Measurements from ENCODE around the gene FMO2.
A peak's percentile ranks its signal among the peaks of the same experiment; 100 is the strongest.

FMO2 gene

DNA sequence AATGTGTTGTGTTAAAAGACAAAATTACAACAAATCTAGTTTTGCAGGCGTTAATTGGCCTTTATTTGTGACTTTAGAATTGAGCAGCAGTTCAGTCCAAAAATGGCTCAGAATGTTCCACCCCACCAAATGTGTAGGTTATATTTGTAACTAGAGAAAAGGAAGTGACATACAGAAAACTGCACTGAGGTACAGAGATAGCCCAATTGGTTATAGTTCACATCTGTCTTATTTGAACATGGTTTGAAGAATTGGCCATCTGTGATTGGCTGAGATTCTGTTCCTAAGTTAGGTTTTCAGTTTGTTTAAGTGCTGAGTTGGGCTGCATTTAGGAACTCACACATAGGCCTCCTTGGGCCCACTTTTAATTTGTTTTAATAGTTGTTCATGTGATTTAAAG lies 12.0 kb upstream of the FMO2 start:
- DNase-seq, result no peak

DNA sequence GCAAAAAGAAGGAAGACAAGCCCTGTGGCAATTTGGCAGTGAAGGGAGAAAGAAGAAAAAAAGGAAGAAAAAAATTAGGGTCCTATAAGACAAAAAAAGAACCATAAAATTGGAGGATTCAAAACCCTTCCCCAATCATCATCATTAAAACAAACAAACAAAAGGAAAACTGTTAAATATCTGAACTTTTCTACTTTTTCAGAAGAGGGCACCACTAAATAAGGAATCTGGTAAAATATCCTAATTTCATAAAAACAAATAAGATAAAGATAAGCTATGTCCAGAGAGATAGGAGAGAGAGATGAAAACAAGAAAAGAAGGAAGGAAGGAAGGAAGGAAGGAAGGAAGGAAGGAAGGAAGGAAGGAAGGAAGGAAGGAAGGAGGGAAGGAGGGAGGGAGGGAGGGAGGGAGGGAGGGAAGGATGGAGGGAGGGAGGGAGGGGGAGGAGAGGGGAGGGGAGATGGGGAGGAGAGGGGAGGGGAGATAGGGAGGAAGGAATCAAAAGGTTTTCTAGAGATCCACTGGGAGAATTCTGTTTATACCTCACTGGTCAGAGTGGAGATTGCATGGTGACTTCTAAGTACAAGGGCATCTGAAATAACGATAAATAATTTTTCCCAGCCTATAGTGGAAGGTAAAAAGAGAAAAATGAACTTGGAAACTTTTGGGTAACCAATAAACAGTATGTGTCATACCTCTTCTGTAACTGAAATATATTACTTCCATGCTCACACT lies 10.4 kb upstream of the FMO2 start:
- no peak for DNase-seq

DNA sequence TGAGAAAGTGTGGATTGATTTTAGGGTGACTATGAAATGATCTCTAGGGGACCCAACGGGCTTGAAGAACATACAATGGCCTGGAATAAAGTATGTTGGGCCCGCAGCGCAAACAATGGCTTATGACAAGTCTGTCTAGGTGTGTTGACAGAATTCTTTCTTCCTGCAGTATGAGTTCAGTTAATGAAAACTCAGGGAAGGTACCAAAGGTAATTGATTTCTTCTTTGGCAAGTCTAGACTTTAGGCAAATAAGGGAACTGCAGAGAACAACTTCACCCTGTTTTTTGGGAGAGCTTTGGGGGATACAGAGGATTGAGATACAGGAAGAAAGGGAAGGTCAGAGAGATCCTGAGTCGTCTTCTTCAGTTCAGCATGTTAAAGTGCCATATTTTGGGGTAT lies 7.8 kb upstream of the FMO2 start:
- DNase-seq, result no peak

DNA sequence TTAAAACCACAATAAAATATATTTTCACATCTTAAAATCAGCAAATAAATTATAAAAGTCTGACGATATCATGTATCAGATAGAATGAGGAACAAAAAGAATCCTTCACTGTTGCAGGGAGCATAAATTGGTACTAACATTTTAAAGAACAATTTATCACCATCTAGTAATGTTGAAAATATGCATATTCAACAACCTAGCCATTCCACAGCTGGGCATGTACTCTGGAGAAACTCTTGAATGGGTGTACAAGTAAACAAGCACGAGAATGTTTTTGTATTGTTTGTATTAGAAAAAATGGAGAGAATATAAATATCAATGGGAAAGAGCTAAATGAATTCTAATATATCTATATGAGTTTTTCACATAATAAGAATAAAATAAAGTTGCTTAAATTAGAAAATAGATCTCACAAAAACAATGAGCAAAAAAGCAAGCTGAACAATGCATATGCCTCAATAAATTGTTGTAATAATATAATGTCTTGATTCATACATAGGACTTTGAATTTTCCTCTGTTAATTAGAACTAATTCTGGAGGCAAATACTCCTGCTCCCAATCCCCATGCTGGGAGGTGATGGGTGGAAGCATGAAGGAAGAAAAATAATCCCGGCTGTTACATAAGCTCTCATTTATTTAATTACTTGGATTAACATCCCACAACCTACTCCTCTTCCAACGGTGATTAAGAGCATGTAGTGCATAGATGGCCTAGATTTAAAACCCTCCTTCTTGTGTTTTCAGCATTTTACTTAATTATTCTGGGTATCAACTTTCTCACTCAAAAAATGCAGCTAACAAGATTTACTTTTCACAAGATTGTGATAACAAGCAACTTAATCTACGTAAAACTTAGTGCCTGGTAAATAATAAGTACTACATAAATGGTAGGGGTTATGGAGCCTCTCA lies 5.5 kb upstream of the FMO2 start:
- DNase-seq, result no peak

DNA sequence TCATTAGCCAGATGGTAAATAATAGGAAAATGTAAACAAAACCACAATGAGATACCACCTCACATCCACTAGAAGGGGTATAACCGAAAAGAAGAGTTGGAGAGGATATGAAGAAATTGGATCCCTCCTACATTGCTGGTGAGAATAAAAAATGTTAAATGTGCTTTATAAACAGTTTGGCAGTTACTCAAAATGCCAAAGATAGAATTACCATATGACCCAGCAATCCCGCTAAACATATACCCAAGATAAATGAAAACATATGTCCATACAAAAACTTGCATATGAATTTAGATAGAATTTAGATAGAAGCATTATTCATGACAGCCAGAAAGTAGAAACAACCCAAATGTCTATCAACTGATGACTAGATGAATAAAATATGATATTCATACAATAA lies 4.4 kb upstream of the FMO2 start:
- DNase-seq, result no peak

DNA sequence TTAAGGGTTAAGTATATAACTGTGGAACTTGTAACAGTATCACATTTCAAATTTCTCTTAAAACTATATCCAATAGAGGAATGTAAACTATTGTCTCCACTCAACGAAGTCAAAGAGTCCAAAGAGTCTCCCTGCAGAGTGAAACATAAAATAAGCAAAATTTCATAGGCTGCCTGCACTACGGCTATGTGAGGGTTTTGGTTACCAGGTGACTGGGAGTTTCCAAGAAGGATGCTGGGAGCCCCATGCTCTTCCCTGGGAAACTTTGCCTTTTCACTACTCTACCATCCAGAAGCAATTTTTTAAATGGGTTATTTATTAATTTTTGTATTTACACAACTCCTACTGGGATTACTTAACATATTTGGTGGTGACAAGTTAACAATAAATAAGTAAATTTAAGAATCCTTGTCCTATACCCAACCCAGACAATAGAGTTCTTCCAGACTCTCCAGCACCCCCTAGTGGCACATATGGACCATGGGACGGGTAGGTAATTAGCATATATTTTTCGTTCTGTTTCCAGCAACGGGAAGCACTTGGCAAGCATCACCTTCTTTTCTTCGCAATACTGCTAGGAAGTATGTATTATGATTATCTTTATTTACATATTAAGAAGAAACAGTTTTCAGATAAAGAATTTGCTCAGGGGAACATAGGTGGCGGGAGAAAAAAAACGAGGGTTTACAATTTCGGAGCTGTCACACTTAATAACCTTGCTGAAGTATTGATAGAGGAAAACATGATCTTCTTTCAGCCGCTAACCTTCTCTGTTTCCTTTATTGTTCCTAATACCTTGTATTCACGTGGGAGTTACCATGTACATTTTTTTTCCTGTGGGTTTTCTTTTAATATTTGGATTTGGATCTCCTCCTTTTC lies 3.5 kb downstream of the FMO2 start:
- peak in 10 of 56 donors; percentile 0 to 24 (median 3) for DNase-seq

DNA sequence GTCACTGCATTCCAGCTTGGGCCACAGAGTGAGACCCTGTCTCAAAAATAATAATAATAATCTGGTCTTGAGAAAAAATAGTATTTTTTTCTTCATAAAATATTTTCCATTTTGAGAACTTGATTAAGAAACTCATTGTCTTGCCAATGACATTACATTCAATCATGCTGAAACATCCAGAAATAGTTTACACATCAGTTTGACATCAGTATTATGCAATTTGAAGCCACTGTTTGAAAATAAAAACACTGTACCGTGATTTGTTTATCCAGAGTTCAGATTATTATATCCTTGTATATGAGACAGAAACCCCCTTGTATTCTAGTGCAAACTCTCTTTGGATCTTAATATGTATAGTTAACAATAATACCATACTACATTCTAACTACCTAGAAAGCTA lies 6.9 kb downstream of the FMO2 start:
- DNase-seq, result no peak

DNA sequence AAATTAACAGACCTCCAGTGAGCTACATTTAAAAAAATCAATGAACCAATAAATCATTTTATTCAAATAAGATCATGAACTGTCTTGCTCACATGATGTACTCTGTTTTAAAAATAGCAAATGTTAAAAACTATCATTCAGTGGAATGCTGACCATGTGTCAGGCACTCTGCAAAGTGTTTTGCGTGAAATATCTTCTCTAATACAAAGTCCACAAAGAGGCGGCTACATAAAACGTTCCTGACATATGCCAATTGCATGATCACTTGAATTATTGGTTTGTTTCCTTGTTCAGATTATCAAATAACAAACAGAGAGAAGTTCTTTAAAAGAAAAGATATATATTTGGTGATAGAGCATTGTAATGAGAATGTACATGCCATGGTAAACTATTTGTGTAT lies 10.7 kb downstream of the FMO2 start:
- no peak for DNase-seq

DNA sequence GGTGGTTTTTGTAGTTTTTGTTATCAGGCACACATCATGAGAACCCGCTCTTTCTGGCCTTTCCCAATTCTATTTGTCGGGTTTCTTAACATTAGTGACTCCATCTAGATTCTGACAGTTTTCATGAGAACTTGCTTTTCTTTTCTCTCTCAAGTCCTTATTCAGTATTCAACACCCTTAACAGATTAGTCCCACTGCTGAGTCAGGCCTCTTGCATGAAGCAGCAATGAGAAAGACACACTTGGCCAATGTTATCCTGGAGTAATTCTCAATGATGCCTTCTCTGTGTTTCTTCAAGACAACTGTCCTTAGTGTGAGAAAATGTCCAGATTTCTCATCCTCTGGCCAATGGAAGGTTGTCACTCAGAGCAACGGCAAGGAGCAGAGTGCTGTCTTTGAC lies 11.3 kb downstream of the FMO2 start:
- DNase-seq, result no peak

DNA sequence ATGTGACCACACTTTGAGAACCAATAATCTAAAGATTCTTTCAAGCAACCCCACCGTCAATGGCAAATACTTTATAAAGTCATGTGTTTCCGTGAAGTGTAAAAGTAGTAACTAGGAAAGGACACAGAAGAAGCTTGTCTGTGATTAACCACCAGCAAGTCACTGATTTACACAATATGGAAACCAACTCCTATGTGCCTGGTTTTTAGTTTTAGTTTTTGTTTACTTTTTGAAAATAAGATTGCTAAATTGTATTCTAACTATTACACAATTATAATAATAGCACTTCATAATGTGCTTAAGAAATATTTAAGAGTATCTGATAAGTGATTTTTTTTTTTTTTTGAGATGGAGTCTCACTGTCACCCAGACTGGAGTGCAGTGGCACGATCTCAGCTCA lies 13.0 kb downstream of the FMO2 start:
- DNase-seq, result no peak

DNA sequence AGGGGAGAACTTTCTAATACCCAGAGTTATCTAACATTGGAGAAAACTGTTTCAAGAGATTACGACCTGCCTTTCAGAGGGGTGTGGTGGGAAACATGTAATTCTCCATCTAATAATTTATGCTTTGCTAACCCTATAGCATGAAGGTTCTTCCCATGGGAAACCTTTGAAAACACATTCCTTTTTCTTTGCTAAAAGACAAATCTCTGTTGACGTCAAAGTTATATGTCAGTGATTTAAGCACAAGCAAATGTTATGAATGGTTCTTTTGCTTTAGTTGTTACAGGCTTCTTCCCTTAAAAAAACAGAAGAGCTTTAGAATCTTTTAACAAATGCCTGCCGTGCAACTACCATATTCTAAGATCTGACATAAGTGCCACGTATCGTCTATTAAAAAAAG lies 19.2 kb downstream of the FMO2 start:
- DNase-seq, result no peak

DNA sequence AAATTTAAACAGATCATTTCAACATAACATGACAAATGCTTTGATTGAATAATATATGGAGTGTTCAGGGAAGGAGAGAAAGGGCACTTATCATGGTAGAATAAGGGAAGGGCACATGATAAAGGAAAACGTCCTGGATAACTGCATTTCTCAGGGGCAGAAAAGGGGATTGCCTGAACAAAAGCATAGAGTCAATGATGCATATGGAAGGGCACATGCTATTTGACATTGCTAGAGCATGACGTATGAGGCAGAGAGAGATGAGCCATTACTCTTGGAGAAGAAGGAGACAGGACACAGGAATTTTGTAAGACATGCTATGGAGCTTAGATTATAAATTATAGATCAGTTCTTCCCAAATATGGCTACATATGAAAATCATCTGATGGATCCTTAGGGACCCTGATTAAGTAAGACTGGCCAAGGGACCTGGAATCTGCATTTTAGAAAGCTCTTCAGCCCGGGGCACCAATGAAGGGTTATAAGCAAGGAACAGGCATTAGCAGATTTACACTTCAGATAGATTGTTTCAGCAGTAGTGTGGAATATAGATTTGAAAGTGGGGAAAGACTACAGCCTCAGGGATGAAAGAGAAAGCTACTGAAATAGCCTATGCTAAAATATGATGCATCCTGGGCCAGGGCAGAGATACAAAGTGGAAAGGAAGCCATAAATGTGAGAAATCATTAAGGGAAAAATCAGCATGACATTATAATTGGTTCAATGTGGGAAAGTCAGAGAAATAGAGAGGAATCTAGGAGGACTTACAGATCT lies 21.3 kb downstream of the FMO2 start:
- no peak for DNase-seq

DNA sequence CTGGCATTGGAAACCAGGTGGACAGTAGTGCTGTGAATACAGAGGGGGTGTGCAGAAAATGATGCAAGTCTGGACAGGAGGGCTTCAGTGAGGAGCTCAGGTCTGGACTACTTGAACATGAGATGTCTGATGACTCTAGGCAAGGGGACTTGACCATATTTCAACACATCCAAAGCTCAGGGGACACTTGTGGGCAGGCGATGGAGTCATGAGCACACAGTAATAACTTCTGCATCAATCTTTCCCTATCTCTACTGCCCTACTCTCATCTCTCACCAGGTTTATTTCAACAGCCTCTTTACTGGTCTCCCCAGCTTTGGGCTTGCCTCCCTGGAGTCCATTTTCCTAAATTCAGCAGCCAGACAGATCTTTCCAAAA lies 21.9 kb downstream of the FMO2 start:
- no peak for DNase-seq

DNA sequence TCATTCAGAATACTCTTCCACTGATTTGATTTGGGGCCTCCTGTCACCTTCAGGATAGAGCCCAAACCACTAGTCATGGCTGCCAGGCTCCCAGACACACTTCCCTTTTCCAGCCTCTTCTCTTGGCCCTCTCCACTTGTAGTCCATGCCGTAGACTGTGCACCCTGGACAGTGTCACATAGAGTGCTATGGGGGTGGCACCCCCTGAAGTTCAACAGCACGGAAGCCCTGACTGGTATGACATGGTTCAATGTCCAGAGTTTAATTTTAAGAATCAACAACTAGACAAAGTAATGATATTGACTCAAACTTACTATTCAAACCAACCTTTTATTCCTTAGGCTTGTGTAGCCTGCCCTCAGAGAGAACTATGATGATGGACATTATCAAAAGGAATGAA lies 22.3 kb downstream of the FMO2 start:
- DNase-seq, result no peak

DNA sequence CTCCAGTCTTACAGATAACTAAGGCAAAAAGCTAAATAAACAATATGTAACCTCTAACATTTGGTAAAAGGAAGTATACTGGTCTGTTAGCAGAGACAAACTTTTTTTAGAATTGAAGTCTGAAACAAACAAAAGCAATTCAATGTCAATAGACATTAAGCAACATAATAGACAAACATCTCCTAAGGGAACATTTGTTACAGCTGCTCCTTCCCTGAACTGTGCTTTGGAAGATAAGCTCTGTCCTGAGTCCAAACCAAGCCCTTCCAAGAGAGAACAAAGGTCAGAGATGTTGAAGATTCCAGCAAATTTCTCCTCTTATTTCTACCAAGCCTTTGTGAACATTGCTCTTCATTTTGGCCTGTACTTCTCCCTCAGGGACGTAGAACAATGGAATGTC lies 25.3 kb downstream of the FMO2 start:
- no peak for DNase-seq

DNA sequence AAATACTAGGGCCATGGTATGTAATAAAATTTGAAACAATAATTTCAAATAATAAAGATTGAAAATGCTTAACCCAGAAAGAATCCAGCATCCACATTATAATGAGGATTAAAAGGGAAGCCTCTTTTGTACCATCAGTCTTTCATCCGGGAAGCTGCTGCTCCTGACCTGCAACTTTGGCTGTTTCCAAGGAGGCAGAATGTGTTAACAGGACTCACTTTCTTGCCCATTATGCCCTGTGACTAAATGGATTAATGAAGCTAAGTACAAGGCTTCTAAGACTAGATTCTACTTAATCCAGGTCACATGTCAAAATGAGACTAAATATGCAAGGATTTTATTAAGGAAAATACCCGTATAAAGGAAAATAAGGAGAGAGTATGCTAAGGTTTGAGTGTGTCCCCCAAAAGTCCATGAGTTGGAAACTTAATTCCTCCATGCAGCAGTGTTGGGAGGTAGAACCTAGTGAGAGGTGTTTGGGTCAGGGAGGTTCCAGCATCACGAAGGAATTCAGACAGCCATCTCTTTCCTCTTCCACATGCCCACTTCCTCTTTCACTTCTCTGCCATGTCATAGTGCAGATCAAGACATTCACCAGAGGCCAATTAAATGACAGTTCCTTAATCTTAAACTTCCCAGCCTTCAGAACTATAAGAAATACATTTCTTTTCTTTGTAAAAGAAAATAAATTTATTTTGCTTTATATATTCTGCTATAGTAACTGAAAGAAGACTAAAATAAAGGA lies 27.7 kb downstream of the FMO2 start:
- no peak for DNase-seq

DNA sequence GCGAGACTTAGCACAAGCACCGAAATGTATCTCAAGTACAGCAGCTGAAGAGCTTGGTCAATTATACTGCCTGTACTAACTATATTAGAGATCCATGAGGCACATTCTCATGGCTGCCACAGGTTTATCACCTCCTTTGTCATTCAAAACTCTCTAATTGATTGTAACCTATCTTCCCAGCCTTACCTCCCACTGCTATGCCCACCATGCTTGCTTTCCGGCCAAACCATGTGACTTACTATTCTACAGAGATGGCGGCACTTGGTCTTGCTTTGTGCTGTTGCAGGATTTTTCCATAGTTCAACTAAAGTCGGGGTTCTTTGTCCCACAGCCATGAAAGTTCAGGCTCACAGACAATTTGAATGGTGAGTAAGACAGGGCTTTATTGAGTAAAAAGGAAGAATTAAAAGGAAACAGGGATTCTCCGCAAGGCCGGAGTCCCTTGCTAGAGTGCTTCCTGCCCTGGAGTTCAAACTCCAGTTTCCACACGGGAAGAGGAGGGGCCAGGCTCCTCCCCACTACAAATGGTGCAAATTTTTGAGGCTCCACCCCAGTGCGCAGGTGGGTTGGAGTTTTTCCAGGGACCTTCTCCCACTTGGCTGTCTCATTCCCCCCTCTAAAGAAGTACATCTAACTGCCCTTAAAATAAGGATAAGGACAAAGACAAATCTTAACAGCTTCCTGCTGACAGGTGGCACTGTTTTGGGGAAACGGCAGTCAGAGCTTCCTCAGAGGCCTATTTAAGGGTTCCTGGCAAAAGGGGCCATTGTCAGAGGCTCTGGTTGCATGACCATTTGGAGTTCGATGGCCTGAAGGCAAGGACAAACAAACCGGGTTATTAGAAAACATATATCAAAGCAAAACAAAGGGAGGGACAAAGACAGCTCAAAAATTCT lies 28.7 kb downstream of the FMO2 start:
- no peak for DNase-seq

DNA sequence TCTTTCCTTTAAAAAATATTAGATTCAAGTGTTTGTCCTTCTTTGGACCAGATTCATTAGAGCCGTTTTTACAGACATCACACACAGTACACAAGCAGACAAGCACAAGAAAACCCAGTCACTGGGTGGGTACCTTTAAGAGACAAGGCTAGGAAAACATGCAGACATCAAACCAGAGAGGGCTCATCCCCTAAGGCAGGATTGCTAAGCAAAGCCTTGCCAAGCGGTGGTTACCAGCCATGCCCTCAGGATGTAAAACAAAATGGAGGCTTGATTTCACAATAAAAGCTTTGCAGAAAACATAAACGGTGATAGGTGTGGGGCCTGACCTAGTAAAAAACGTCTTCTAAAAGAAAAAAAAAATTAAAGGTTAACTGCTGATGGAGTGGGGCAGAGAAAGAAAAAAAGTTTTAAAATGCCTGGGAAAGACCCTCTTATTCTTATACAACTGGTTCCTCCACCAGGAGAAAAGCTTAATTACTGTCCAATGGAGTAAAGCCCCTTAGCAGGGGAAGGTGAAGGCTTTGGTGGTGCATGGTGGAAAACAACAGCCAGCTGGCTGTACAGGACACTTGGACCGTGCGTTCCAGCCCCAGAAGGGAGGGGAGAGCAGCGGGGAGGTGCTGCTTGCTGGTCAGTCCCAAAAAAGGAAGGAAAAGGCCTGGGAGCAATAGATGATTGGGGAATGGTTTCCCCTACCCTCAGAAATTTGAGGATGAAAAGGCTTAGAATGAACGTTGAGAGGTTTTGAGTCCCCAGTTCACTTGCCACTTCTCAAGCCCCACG lies 32.8 kb downstream of the FMO2 start:
- DNase-seq, result no peak
